GM12872 (cell line): ENCODE data around the gene MTG1.

Source experiments
- CTCF ChIP-seq: IDR thresholded peaks from 3 replicates; pipeline ENCODE4 v1.5.1; 2011; ENCODE audit warnings: low read depth, mild to moderate bottlenecking, low read length, moderate library complexity; ENCODE audit not compliant: insufficient read depth

MTG1 gene

GRCh38 chr10:133415752-133416151 lies 21.8 kb downstream of the MTG1 start:
- no peak for TF ChIP-seq CTCF

GRCh38 chr10:133418289-133418993 lies 24.5 kb downstream of the MTG1 start:
- no peak for TF ChIP-seq CTCF

GRCh38 chr10:133419211-133419950 lies 25.4 kb downstream of the MTG1 start:
- TF ChIP-seq CTCF, result no peak

- TF ChIP-seq CTCF, result no peak
Observed at GRCh38 chr10:133420028-133420427, 26.1 kb downstream of the MTG1 start.

GRCh38 chr10:133420579-133420978 lies 26.6 kb downstream of the MTG1 start:
- TF ChIP-seq CTCF, result no peak

- TF ChIP-seq CTCF, result no peak
Observed at GRCh38 chr10:133421336-133422222, 27.6 kb downstream of the MTG1 start.

- no peak for TF ChIP-seq CTCF
Observed at GRCh38 chr10:133422223-133422806, 28.4 kb downstream of the MTG1 start.
